HG03045 (cell line): ENCODE data around the gene WDR7.

ENCODE experiments used
- ATAC-seq: cut with Tn5 transposase; IDR thresholded peaks from one replicate; pipeline ENCODE4 v1.9.1; 2021; ENCODE audit warnings: mild to moderate bottlenecking, moderate library complexity; ENCODE audit not compliant: unreplicated experiment

Gene WDR7

DNA sequence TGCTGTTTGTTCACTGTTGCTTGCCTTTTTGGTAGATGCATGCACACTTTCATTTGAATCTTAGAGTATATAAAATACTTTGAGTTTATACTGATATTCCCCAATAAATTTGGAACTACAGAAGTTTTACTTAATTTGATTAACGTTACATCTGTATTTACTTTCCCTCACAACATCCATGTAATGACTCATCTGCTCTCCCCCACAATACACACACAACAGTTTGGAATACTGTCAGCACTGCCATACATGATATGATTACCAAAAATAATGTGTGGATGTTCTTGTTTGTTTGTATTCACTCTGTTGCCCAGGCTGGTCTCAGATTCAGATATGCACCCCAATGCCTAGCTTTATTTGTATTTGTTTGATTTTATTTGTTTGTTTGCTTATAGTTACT lies 144.2 kb downstream of the WDR7 start:
- no peak for ATAC-seq

- no peak for ATAC-seq
Observed at GRCh38 chr18:56799756-56800155, 148.6 kb downstream of the WDR7 start.

- ATAC-seq, result no peak
Observed at GRCh38 chr18:56803051-56803450, 151.9 kb downstream of the WDR7 start.

- ATAC-seq, result no peak
Observed at GRCh38 chr18:56804395-56804794, 153.2 kb downstream of the WDR7 start.

GRCh38 chr18:56807901-56808300 lies 156.7 kb downstream of the WDR7 start:
- no peak for ATAC-seq

DNA sequence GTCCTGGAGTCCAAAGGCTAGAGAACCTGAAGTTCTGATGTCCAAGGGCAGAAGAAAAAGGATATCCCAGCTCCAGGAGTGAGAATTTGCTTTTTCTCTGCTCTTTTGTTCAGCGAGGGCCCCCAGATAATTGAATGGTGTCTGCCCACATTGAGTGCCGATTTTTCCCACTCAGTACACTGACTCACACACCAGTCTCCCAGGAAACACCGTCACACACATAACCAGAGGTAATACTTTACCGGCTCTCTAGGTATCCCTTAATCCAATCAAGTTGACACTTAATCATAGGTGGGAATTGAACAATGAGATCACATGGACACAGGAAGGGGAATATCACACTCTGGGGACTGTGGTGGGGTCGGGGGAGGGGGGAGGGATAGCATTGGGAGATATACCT lies 161.5 kb downstream of the WDR7 start:
- ATAC-seq, result no peak

GRCh38 chr18:56815926-56816325 lies 164.8 kb downstream of the WDR7 start:
- no peak for ATAC-seq

GRCh38 chr18:56823986-56824565 lies 172.9 kb downstream of the WDR7 start:
- no peak for ATAC-seq

DNA sequence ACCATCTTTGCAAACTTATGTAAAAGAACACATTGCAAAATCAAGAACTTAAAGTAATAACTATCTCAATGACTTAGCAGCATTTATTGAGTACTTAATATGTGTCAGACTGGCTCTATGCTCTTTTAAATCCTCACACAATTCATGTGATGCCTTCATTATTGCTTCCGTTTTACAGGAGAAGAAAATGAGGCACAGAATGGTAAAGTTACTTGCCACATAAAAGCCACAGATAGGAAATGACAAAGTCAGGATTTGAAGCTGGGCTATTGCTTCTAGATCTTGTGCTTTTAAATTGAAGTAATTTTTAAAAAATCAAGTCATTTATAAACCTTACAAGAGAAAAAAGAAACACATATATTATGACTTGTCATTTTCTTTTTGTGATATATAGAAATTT lies 174.2 kb downstream of the WDR7 start:
- ATAC-seq, result no peak

DNA sequence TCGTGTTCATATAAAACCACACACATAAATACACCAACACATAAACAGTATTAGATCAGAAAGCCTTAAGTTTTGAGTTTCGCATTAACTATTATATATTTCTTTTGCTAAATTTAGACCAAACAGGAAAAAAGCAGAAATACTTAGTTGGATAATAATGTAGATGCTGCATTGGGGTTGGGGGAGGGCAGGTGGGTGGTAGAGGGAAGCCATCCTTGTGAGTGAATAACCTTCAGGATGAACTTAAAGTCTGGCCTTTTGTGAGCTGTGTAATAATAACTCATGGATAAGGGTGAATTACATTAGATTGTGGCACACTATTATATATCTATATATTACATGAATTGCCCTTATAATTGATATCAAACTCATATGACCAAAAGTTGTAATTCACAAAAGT lies 174.7 kb downstream of the WDR7 start:
- ATAC-seq, result no peak

DNA sequence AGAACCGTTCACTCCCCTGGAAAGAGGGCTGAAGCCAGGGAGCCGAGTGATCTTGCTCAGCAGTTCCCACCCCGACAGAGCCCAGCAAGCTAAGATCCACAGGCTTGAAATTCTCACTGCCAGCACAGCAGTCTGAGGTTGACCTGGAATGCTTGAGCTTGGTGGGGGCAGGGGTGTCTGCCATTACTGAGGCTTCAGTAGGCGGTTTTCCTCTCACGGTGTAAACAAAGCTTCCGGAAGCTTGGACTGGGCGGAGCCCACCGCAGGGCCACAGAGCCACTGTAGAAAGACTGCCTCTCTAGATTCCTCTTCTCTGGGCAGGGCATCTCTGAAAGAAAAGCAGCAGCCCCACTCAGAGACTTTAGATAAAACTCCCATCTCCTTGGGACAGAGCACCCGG lies 180.8 kb downstream of the WDR7 start:
- no peak for ATAC-seq

GRCh38 chr18:56835331-56835730 lies 184.2 kb downstream of the WDR7 start:
- no peak for ATAC-seq

- ATAC-seq, result no peak
Observed at GRCh38 chr18:56836173-56836572, 185.0 kb downstream of the WDR7 start.

GRCh38 chr18:56841836-56842235 lies 190.7 kb downstream of the WDR7 start:
- ATAC-seq, result no peak

DNA sequence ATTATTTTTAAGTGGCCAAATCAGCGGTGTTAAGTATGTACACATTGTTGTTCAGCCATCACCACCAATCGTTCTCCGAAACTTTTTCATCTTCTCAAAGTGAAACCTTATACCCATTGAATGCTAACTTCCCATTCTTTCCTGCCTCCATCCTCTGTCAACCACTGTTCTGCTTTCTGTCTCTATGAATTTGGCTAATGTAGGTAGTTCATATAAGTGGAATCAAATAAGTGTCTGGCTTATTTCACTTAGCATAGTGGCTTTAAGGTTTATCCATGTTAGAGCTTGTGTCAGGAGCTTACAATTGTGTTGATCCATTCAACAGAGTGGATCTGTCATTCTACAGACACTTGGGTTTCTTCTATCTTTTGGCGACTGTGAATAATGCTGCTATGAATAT lies 192.1 kb downstream of the WDR7 start:
- ATAC-seq, result no peak

GRCh38 chr18:56844556-56844955 lies 193.4 kb downstream of the WDR7 start:
- no peak for ATAC-seq

DNA sequence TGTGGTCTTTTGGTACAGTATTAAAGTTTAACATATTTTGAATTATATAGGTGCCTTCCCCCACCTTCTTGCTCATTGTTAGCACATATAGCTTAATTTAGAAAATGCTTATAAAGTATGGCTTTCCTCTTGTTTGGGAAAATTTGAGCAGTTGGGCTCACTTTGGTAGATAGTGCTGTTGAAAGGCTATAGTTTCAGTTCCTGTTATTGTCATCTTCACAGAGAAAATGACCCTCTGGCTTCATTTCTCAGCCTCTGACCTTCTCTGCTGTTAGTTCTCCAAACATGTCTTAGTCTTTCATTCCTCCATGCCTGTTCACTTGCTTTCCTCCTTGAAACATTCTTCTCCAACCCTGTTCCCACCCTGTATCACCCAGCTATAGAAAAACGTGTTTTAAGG lies 200.6 kb downstream of the WDR7 start:
- ATAC-seq, result peak; percentile 64

DNA sequence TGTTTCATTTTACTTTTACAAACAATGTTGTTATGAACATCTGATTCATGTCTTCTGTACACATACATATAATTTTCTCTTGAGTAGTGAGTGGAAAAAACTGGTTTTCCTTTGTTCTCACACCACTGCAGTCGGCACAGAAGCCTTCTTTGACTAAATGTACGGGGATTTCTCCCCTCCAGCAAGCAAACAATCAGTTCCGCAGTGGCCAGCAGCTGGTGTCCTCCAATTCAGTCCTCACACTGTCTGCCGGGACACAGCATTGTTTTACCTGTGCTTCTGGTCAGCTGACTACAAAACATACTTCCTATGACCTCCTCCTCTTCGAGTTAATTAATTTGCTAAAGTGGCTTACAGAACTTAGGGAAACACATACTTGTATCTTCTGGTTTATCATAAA lies 202.8 kb downstream of the WDR7 start:
- ATAC-seq, result no peak

DNA sequence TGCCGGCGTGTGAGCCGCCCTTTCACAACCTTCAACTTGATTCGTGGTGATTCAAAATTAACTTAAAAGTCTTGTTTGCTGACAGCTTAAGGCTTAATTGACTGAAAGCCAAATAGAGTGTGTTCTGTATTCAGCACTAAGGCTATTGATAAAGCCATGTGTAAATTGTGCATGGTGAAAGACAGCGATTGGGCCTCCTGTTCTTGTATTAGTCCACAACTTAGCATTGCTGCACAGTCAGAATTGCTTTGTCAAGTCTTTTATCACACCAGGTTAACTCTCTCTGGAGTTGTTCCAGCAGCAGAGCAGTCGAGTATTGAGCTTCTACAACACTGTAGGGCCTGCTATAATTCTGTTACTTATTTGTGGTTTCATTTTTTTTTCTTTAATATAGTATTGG lies 210.1 kb downstream of the WDR7 start:
- no peak for ATAC-seq

- ATAC-seq, result no peak
Observed at GRCh38 chr18:56869189-56869777, 218.1 kb downstream of the WDR7 start.

DNA sequence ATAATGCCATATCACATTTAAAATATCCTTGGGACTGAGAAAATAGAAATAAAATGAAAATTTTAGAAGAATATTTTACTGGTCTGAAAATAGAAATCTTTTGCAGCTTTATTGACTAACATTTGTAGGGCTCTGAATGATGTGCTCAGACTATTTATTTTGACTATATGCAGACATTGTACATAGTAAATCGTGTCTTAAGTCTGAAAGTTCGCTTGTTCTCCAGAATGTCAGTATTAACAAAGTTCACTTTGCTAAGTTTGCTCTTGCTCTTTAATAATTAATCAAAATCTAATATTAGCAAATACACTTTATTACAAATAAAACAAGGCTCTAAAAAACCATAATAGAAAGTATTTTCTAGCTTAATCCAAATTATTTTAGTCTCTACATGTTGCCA lies 219.8 kb downstream of the WDR7 start:
- no peak for ATAC-seq

DNA sequence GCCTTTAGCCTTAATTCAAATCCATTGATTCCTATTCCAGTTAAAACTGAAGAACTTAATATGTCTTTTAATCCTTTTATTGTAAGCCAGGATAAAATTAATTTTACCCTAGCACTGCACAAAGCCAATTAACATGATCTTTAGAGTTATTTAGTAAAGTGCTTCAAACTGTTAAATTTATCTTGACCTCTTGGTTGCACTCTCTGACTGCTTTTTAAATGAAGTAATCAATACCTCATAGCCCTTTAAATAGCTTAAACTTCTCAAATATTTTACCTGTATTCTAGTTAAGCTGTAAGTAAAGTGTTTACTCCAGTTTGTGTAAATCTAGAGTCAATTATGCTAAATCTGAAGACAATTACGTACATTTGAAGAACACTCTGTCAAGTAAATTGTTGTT lies 221.0 kb downstream of the WDR7 start:
- ATAC-seq, result no peak

- ATAC-seq, result no peak
Observed at GRCh38 chr18:56873441-56874140, 222.4 kb downstream of the WDR7 start.
